Progenitor cell of endocrine pancreas (in vitro differentiated cells): ENCODE measurements around the gene BCHE. TPM values are rescaled to one million over a fixed set of nuclear protein-coding genes. Genes with fewer than 3 reads are reported as not detected.

Experiments used
- DNase-seq: peaks from one replicate; pipeline ENCODE4 v3.0.0; 2021; ENCODE audit warnings: low spot score; ENCODE audit not compliant: unreplicated experiment
- H3K27ac Mint-ChIP-seq: 2 replicates; pipeline ENCODE4 v1.8.0; 2021; ENCODE audit warnings: mild to moderate bottlenecking, moderate library complexity, mixed read lengths
- H3K27me3 Mint-ChIP-seq: 2 replicates; pipeline ENCODE4 v1.8.0; 2021; ENCODE audit warnings: mixed read lengths
- H3K36me3 Mint-ChIP-seq: 2 replicates; pipeline ENCODE4 v1.8.0; 2022; ENCODE audit warnings: mixed read lengths; ENCODE audit not compliant: insufficient read depth
- H3K4me1 Mint-ChIP-seq: 2 replicates; pipeline ENCODE4 v1.8.0; 2021; ENCODE audit warnings: low read depth, mixed read lengths
- H3K4me3 Mint-ChIP-seq: 2 replicates; pipeline ENCODE4 v1.8.0; 2021; ENCODE audit warnings: low read depth, mild to moderate bottlenecking, moderate library complexity, mixed read lengths
- H3K9me3 Mint-ChIP-seq: 2 replicates; pipeline ENCODE4 v1.8.0; 2021; ENCODE audit warnings: low read depth, mixed read lengths
- CTCF ChIP-seq: fragments of 200-600 bp; sonication (generic); IDR thresholded peaks from one replicate; pipeline ENCODE4 v1.5.0; 2021; ENCODE audit warnings: antibody characterized with exemption, mild to moderate bottlenecking; ENCODE audit not compliant: unreplicated experiment
- total RNA-seq: library from RNA; stranded (reverse); gene quantifications from 2 replicates; pipeline ENCODE4 v1.2.1, GENCODE V29; 2021

BCHE gene
- total RNA-seq, 1 donor from 2014 or later = 1.1 TPM

- Mint-ChIP-seq H3K9me3 (no peaks in the 10 kb centered on the region), H3K4me3 (no peak overlapping the region), H3K27me3 (no peaks in the 10 kb centered on the region), H3K36me3 (no peaks in the 10 kb centered on the region), H3K4me1 (no peaks in the 10 kb centered on the region), H3K27ac (no peak overlapping the region)
- no peak for DNase-seq
- TF ChIP-seq CTCF = no peak
Measured at GRCh38 chr3:165759041-165759440, 78.2 kb downstream of the BCHE start.

- no peak overlapping the region for H3K27ac Mint-ChIP-seq
- H3K4me1 Mint-ChIP-seq = no peaks in the 10 kb centered on the region
Measured at GRCh38 chr3:165755571-165755970, 81.7 kb downstream of the BCHE start.

GRCh38 chr3:165754219-165755007 is 82.8 kb downstream of the BCHE start:
- H3K4me1 Mint-ChIP-seq = no peaks in the 10 kb centered on the region
- H3K27ac Mint-ChIP-seq = no peak overlapping the region
- H3K9me3 Mint-ChIP-seq = no peaks in the 10 kb centered on the region

More at GRCh38 chr3:165755571-165755970, 81.7 kb downstream of the BCHE start:
- Mint-ChIP-seq H3K9me3 (no peaks in the 10 kb centered on the region), H3K4me3 (no peak overlapping the region), H3K27me3 (no peaks in the 10 kb centered on the region), H3K36me3 (no peaks in the 10 kb centered on the region)
- TF ChIP-seq CTCF = no peak
- DNase-seq = no peak

GRCh38 chr3:165753560-165753959 is 83.7 kb downstream of the BCHE start:
- no peaks in the 10 kb centered on the region for H3K36me3 Mint-ChIP-seq
- H3K4me3 Mint-ChIP-seq = no peak overlapping the region
- no peaks in the 10 kb centered on the region for H3K4me1 Mint-ChIP-seq
- no peak for TF ChIP-seq CTCF
- no peaks in the 10 kb centered on the region for H3K9me3 Mint-ChIP-seq
- H3K27me3 Mint-ChIP-seq = no peaks in the 10 kb centered on the region
- DNase-seq = no peak
- no peak overlapping the region for H3K27ac Mint-ChIP-seq

More at GRCh38 chr3:165754219-165755007, 82.8 kb downstream of the BCHE start:
- TF ChIP-seq CTCF = no peak
- Mint-ChIP-seq H3K4me3 (no peak overlapping the region), H3K27me3 (no peaks in the 10 kb centered on the region), H3K36me3 (no peaks in the 10 kb centered on the region)
- DNase-seq = no peak

- Mint-ChIP-seq H3K4me3 (no peak overlapping the region), H3K27ac (no peak overlapping the region), H3K27me3 (no peaks in the 10 kb centered on the region), H3K9me3 (no peaks in the 10 kb centered on the region), H3K4me1 (no peaks in the 10 kb centered on the region), H3K36me3 (no peaks in the 10 kb centered on the region)
- no peak for TF ChIP-seq CTCF
- DNase-seq = no peak
Measured at GRCh38 chr3:165751637-165752036, 85.6 kb downstream of the BCHE start.
